Endothelial cell of umbilical vein (primary cell): ENCODE data around the gene PABPN1. TPM values are rescaled to one million over a fixed set of nuclear protein-coding genes. Genes with fewer than 3 reads are reported as not detected.

Source experiments
- BruUV-seq: library from RNA; stranded (reverse); fragments of 400-500 nt; replicated peaks from 2 replicates; lab custom pipeline; 2021; lab: Mats Ljungman, UMichigan
- CTCF ChIA-PET: fragments of 300-600, 350-600 bp; sonication (Branson Sonifier 250); formaldehyde crosslinking; loops from one replicate; lab custom pipeline; 2021; ENCODE audit warnings: antibody characterized with exemption, inconsistent platforms; lab: Charles Lee
- POLR2A ChIA-PET: fragments of 300-600, 350-600 bp; sonication (Branson Sonifier 250); formaldehyde crosslinking; loops from one replicate; lab custom pipeline; 2021; ENCODE audit warnings: antibody characterized with exemption, inconsistent platforms; lab: Charles Lee
- DNase-seq: peaks from one replicate; pipeline ENCODE4 v3.0.0-alpha.2; 2011; ENCODE audit warnings: low read depth, low spot score
- FAIRE-seq: peaks from 2 replicates; lab custom pipeline; 2011; peaks lifted over from hg19 to GRCh38; lab: Jason Lieb, UNC
- H2AFZ ChIP-seq: 2 replicates; pipeline ENCODE4 v1.6.0; 2012; ENCODE audit warnings: low read depth, low read length, control low read depth, inconsistent platforms
- H3K27ac ChIP-seq: 2 replicates; pipeline ENCODE4 v1.5.1; 2011; ENCODE audit warnings: low read depth, mild to moderate bottlenecking, control low read depth, low read length, moderate library complexity; ENCODE audit not compliant: insufficient read depth
- H3K27me3 ChIP-seq, 2 experiments: 2 replicates each; pipeline versions ENCODE4 v1.6.0 to v1.6.1; 2011; ENCODE audit warnings: low read length in 2 of 2, mixed read lengths in 1 of 2; ENCODE audit not compliant: control insufficient read depth in 2 of 2, insufficient read depth in 2 of 2
- H3K36me3 ChIP-seq, 2 experiments: 2 replicates in 1 of 2; 3 replicates in 1 of 2; pipeline ENCODE4 v1.5.1; 2011; ENCODE audit warnings: low read length in 2 of 2, mild to moderate bottlenecking in 1 of 2, moderate library complexity in 1 of 2; ENCODE audit not compliant: control insufficient read depth in 2 of 2, insufficient read depth in 2 of 2; ENCODE audit errors: extremely low read depth in 1 of 2
- H3K4me1 ChIP-seq: 3 replicates; pipeline ENCODE4 v1.5.1; 2011; ENCODE audit warnings: mild to moderate bottlenecking, low read length; ENCODE audit not compliant: control insufficient read depth, insufficient read depth; ENCODE audit errors: extremely low read depth
- H3K4me2 ChIP-seq: 2 replicates; pipeline ENCODE4 v1.6.1; 2011; ENCODE audit warnings: low read length, control low read depth, mixed read lengths; ENCODE audit not compliant: insufficient read depth
- H3K4me3 ChIP-seq, 3 experiments: fragments of 200-600 bp in 1 of 3; sonication (generic), shearing (Covaris generic) in 1 of 3; replicated peaks in 1 of 3; 2 replicates each; pipeline ENCODE4 v1.5.1; 2011 to 2016; ENCODE audit warnings: control low read depth in 3 of 3, low read length in 3 of 3, mild to moderate bottlenecking in 2 of 3, inconsistent platforms in 1 of 3, low read depth in 1 of 3, moderate library complexity in 1 of 3; ENCODE audit not compliant: insufficient read depth in 1 of 3
- H3K79me2 ChIP-seq: 2 replicates; pipeline ENCODE4 v1.6.0; 2012; ENCODE audit warnings: low read length, inconsistent platforms; ENCODE audit not compliant: control insufficient read depth, insufficient read depth
- H3K9ac ChIP-seq: replicated peaks from 2 replicates; pipeline ENCODE3; 2011; ENCODE audit warnings: low read length, control low read depth; ENCODE audit not compliant: insufficient read depth; ENCODE audit errors: extremely low read depth
- H3K9me1 ChIP-seq: replicated peaks from 3 replicates; pipeline ENCODE4 v1.6.0; 2011; ENCODE audit warnings: mild to moderate bottlenecking, low read length; ENCODE audit not compliant: control insufficient read depth, insufficient read depth; ENCODE audit errors: extremely low read depth
- H3K9me3 ChIP-seq: replicated peaks from 2 replicates; pipeline ENCODE4 v1.5.1; 2012; ENCODE audit warnings: low read length, inconsistent platforms; ENCODE audit not compliant: control insufficient read depth, insufficient read depth
- H4K20me1 ChIP-seq: replicated peaks from 2 replicates; pipeline ENCODE3; 2011; ENCODE audit warnings: mild to moderate bottlenecking, low read length; ENCODE audit not compliant: control insufficient read depth, insufficient read depth; ENCODE audit errors: extremely low read depth
- CTCF ChIP-seq, 2 donors: IDR thresholded peaks; 1 replicate in 1 of 2; 2 replicates in 1 of 2; pipeline ENCODE4 v1.5.1; 2011; ENCODE audit warnings: low read length in 2 of 2, mild to moderate bottlenecking in 2 of 2, moderate library complexity in 2 of 2, control low read depth in 1 of 2, inconsistent platforms in 1 of 2, low read depth in 1 of 2; ENCODE audit not compliant: insufficient read depth in 1 of 2; ENCODE audit errors: extremely low read depth in 1 of 2
- FOS ChIP-seq: IDR thresholded peaks from 2 replicates; pipeline ENCODE4 v1.6.1; 2011; ENCODE audit warnings: mild to moderate bottlenecking, low read length, moderate library complexity, borderline replicate concordance; ENCODE audit not compliant: insufficient read depth
- POLR2A ChIP-seq: IDR thresholded peaks from 2 replicates; pipeline ENCODE4 v1.6.1; 2012; ENCODE audit warnings: low read depth, mild to moderate bottlenecking, control low read depth, low read length
- POLR2AphosphoS5 ChIP-seq: IDR thresholded peaks from 2 replicates; pipeline ENCODE4 v1.6.1; 2012; ENCODE audit warnings: low read depth, mild to moderate bottlenecking, control low read depth, low read length, moderate library complexity; ENCODE audit not compliant: insufficient read depth
- dilution Hi-C: fragments of 300-500 bp; cut with MboI; formaldehyde crosslinking; loops from one replicate; pipeline ENCODE4 v1.15.0; 2019; ENCODE audit warnings: low sequenced_read_pairs; ENCODE audit not compliant: extremely low pct_ligation_motif_present
- intact Hi-C: fragments of 100-400 bp; cut with micrococcal nuclease; formaldehyde crosslinking; loops from one replicate; pipeline ENCODE4 v1.10.0; 2022
- polyA plus RNA-seq, 4 experiments: library from polyadenylated mRNA; depleted of rRNA in 3 of 4; stranded (reverse) in 3 of 4; unstranded in 1 of 4; fragments of >200 nt; gene quantifications; 2 replicates each; pipeline versions ENCODE4 v1.2.1 to v1.2.3, GENCODE V29; 2011 to 2012; ENCODE audit warnings: missing spikeins in 1 of 4
- total RNA-seq: library from RNA; stranded (reverse); gene quantifications from 2 replicates; pipeline ENCODE4 v1.2.3, GENCODE V29; 2021

Gene PABPN1
- total and polyA plus RNA-seq, 2 donors (not counting 3 experiments of a cell fraction or from before 2014, with no cell fraction given) = 231 TPM

- H3K4me2 ChIP-seq = peak overlapping the region; percentile 90
- TF ChIP-seq POLR2AphosphoS5 = no peak
- peak; percentile 22 for TF ChIP-seq POLR2A
- peak overlapping the region; percentile 75 for H3K27ac ChIP-seq
- ChIA-PET CTCF (interaction anchor here (0.7 to 4.0 kb wide), 9 partner anchors 13 to 232 kb away, joined by 4 to 53 read pairs (median 9); partner anchors contain the start of genes ACIN1, C14orf119, HOMEZ and PABPN1), POLR2A (interaction anchor here (0.6 to 2.0 kb wide), 3 partner anchors 13 to 21 kb away, joined by 3 to 13 read pairs (median 5); partner anchors contain the start of gene PABPN1)
- no peaks in the 10 kb centered on the region for H3K9me1 ChIP-seq
- H3K27me3 ChIP-seq = no peaks in the 10 kb centered on the region
- H4K20me1 ChIP-seq = no peaks in the 10 kb centered on the region
- DNase-seq = peak; percentile 35
- dilution Hi-C loops = no loop called here
- intact Hi-C loops = loop anchor here (1.0 kb wide), 5 partner anchors 14 to 179 kb away; partner anchors contain the start of genes HOMEZ, NGDN and PABPN1
- FAIRE-seq = peak; percentile 70
- H2AFZ ChIP-seq = peak overlapping the region; percentile 66
- H3K79me2 ChIP-seq = no peaks in the 10 kb centered on the region
- peak overlapping the region; percentile 92 for H3K9ac ChIP-seq
- no peaks in the 10 kb centered on the region for H3K36me3 ChIP-seq
- H3K9me3 ChIP-seq = no peaks in the 10 kb centered on the region
- BruUV-seq = TSS peak; percentile 60
- H3K4me3 ChIP-seq = peak overlapping the region; percentile 16 to 79 (median 76)
- peaks cover 12% of the 10 kb centered on the region for H3K4me1 ChIP-seq
Measured at GRCh38 chr14:23300687-23301223, 20.5 kb upstream of the PABPN1 start.

GRCh38 chr14:23301288-23301968 lies 19.8 kb upstream of the PABPN1 start:
- Histone ChIP-seq H3K79me2 (peaks cover 2% of the 10 kb centered on the region), H3K27me3 (no peaks in the 10 kb centered on the region), H3K9ac (peak overlapping the region; percentile 92), H2AFZ (peak overlapping the region; percentile 93), H3K9me3 (no peaks in the 10 kb centered on the region), H3K36me3 (no peaks in the 10 kb centered on the region), H3K4me1 (peaks cover 18% of the 10 kb centered on the region), H4K20me1 (no peaks in the 10 kb centered on the region), H3K4me3 (peak overlapping the region; percentile 30 to 79 (median 76)), H3K9me1 (no peaks in the 10 kb centered on the region), H3K27ac (peak overlapping the region; percentile 75), H3K4me2 (peak overlapping the region; percentile 78)
- TF ChIP-seq POLR2AphosphoS5 (peak; percentile 36), CTCF (IDR thresholded peaks at IDR 0.05; ENCODE audit: extremely low read depth in 1 of 2, insufficient read depth in 1 of 2, low read depth in 1 of 2, low read length in 2 of 2) (peak; percentile 79 to 91), FOS (no peak)
- TSS peak; percentile 26 for BruUV-seq
- dilution Hi-C loops = no loop called here
- intact Hi-C loops = loop anchor here (1.0 kb wide), 5 partner anchors 15 to 180 kb away; partner anchors contain the start of genes HOMEZ, NGDN and PABPN1
- DNase-seq (peak; percentile 99), FAIRE-seq (peak; percentile 93)
- ChIA-PET POLR2A (interaction anchor here (0.6 to 2.0 kb wide), 3 partner anchors 14 to 20 kb away, joined by 3 to 13 read pairs (median 5); partner anchors contain the start of gene PABPN1), CTCF (interaction anchor here (0.7 to 4.0 kb wide), 10 partner anchors 14 to 232 kb away, joined by 3 to 53 read pairs (median 6); partner anchors contain the start of genes HOMEZ and PABPN1)
